ENCODE data around the gene NAAA.

NAAA gene

GRCh38 chr4:75880278-75880677 is 60.5 kb downstream of the NAAA start:
- TF ChIP-seq CTCF (IDR thresholded peaks at IDR 0.05; ENCODE audit: borderline replicate concordance, insufficient read depth, low read depth, low read length): no peak

GRCh38 chr4:75878246-75878756 is 62.5 kb downstream of the NAAA start:
- TF ChIP-seq CTCF (IDR thresholded peaks at IDR 0.05; ENCODE audit: borderline replicate concordance, insufficient read depth, low read depth, low read length): no peak
- H3K4me3 ChIP-seq (ENCODE audit: low read depth, low read length): no peak overlapping the region

More at GRCh38 chr4:75880278-75880677, 60.5 kb downstream of the NAAA start:
- no peak overlapping the region for H3K4me3 ChIP-seq (ENCODE audit: low read depth, low read length)

DNA sequence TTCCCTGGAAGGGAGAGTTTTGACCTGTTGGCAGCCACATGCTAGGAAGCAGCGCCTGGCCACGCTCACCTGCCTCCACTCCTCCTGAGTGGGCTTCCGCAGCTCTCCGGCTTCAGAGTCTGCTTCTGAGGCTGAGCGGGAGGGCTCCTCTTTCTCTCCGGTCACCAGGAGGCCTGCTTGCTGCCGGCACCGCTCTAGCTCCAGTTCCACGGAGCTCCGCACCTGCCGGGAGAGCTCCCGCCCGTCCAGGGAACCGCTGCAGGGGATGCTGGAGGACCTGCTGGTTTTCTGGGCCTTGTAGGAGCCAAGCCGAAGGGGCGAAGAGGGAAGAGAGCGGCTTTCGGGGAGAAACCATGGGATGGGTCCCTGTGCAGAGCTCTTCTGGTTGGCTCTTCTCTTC is 64.6 kb downstream of the NAAA start:
- no peak overlapping the region for H3K4me3 ChIP-seq (ENCODE audit: low read depth, low read length)
- TF ChIP-seq CTCF (IDR thresholded peaks at IDR 0.05; ENCODE audit: borderline replicate concordance, insufficient read depth, low read depth, low read length): no peak

DNA sequence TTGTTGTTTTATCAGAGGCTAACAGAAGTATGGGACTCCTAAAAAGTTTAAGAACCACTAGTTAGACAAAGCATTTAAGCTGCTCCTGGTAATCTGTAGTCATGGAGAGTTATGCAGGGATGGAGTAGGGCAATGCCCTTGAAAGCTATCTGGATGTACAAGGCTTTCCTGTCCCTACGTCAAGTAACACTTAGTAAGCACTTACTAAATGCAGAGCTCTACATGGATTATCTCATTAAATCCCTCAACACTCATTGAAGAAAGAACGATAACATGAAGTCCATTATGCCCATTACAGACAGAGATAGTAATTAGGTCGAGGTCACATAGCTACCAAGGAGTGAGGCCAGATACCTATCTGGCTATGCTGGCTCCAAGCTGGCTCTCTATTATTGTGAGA is 71.7 kb downstream of the NAAA start:
- no peak overlapping the region for H3K4me3 ChIP-seq (ENCODE audit: low read depth, low read length)
- TF ChIP-seq CTCF (IDR thresholded peaks at IDR 0.05; ENCODE audit: borderline replicate concordance, insufficient read depth, low read depth, low read length): no peak

- H3K4me3 ChIP-seq (ENCODE audit: low read depth, low read length): no peak overlapping the region
- no peak for TF ChIP-seq CTCF (IDR thresholded peaks at IDR 0.05; ENCODE audit: borderline replicate concordance, insufficient read depth, low read depth, low read length)
Observed at GRCh38 chr4:75867130-75867529, 73.7 kb downstream of the NAAA start.

All from GM12875 (cell line).